SK-N-SH (cell line): ENCODE measurements around the gene MN1.

ENCODE experiments used
- EP300 ChIP-seq, 2 experiments: IDR thresholded peaks; 2 replicates each; pipeline versions ENCODE4 v1.4.0 to v1.6.1; 2012; ENCODE audit warnings: borderline replicate concordance in 1 of 2, low read depth in 1 of 2, low read length in 1 of 2
- USF1 ChIP-seq: IDR thresholded peaks from 2 replicates; pipeline ENCODE4 v1.4.0; 2012; ENCODE audit warnings: low read depth, borderline replicate concordance

DNA sequence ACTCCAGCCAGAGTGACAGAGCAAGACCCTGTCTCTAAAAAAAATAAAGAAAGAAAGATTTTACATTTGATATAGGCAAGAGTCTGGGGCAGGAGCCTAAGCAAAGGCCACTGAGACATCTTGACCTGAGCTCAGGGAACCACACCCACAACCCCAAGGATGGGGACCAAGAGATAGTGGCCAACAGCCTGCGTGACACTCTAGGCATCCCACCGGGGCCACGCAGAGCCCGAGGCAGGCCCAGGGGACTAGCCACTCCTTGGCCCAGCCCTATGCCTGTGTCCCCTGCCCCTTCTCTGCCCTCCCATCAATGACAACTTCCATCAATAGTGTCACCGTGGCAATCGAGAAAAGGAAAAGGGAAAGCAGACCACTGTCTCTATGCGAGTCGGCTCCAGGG is 41.1 kb downstream of the MN1 start:
- TF ChIP-seq USF1 (no peak), EP300 (IDR thresholded peaks at IDR 0.05; ENCODE audit: borderline replicate concordance in 1 of 2, low read depth in 1 of 2, low read length in 1 of 2) (no peak)
